IMR-90 (cell line): ENCODE data around the gene CAMKMT. TPM values are rescaled to one million over a fixed set of nuclear protein-coding genes. Genes with fewer than 3 reads are reported as not detected.

Source experiments
- ATAC-seq: fragments of 200-7000 bp; cut with Tn5 transposase; 2 replicates; pipeline ENCODE4 v1.9.1; 2020; ENCODE audit warnings: low read depth, mild to moderate bottlenecking, moderate library complexity
- BruUV-seq: library from RNA; stranded (reverse); fragments of 400-500 nt; replicated peaks from 2 replicates; lab custom pipeline; 2021; lab: Mats Ljungman, UMichigan
- CTCF ChIA-PET: fragments of 300-600 bp; formaldehyde crosslinking; extraction: SDS; loops from one replicate; lab custom pipeline; 2021; ENCODE audit warnings: antibody characterized with exemption; lab: Yijun Ruan, JAX
- POLR2A ChIA-PET: fragments of 300-600 bp; sonication (Branson Sonifier 250); formaldehyde crosslinking; loops from one replicate; lab custom pipeline; 2022; ENCODE audit warnings: antibody characterized with exemption; ENCODE audit not compliant: unreplicated experiment; lab: Charles Lee
- DNase-seq: peaks from one replicate; pipeline ENCODE4 v3.0.0; 2013
- H2AFZ ChIP-seq: replicated peaks from 2 replicates; pipeline ENCODE3; 2013; ENCODE audit warnings: low read length, mild to moderate bottlenecking; ENCODE audit not compliant: poor library complexity
- H2AK5ac ChIP-seq: 2 replicates; pipeline ENCODE4 v1.6.1; 2013; ENCODE audit warnings: low read depth, low read length, inconsistent platforms
- H2AK9ac ChIP-seq: replicated peaks from 2 replicates; pipeline ENCODE3; 2013; ENCODE audit warnings: mild to moderate bottlenecking, low read depth, low read length, moderate library complexity; ENCODE audit not compliant: poor library complexity
- H2BK120ac ChIP-seq: 2 replicates; pipeline ENCODE4 v1.6.1; 2013; ENCODE audit warnings: low read depth, low read length, inconsistent platforms
- H2BK15ac ChIP-seq: 3 replicates; pipeline ENCODE4 v1.6.1; 2013; ENCODE audit warnings: low read depth, low read length, inconsistent platforms
- H2BK20ac ChIP-seq: 2 replicates; pipeline ENCODE4 v1.6.1; 2013; ENCODE audit warnings: low read depth, mild to moderate bottlenecking, inconsistent platforms, low read length, moderate library complexity
- H2BK5ac ChIP-seq: 2 replicates; pipeline ENCODE4 v1.6.1; 2013; ENCODE audit warnings: mild to moderate bottlenecking, low read depth, low read length, inconsistent platforms; ENCODE audit not compliant: poor library complexity, severe bottlenecking
- H3K14ac ChIP-seq: replicated peaks from 2 replicates; pipeline ENCODE4 v1.6.1; 2013; ENCODE audit warnings: low read depth, low read length, inconsistent platforms
- H3K18ac ChIP-seq: 2 replicates; pipeline ENCODE4 v1.6.1; 2013; ENCODE audit warnings: low read depth, low read length, control low read depth
- H3K23ac ChIP-seq: 2 replicates; pipeline ENCODE4 v1.6.1; 2013; ENCODE audit warnings: low read depth, low read length, inconsistent platforms
- H3K27ac ChIP-seq: 2 replicates; pipeline ENCODE4 v1.5.1; 2013; ENCODE audit warnings: mild to moderate bottlenecking, control low read depth, low read length; ENCODE audit not compliant: insufficient read depth
- H3K27me3 ChIP-seq: 2 replicates; pipeline ENCODE4 v1.6.1; 2013; ENCODE audit warnings: low read length; ENCODE audit not compliant: control insufficient read depth, insufficient read depth
- H3K36me3 ChIP-seq: 2 replicates; pipeline ENCODE4 v1.6.1; 2013; ENCODE audit warnings: low read length, mixed read lengths; ENCODE audit not compliant: control insufficient read depth, insufficient read depth
- H3K4ac ChIP-seq: 2 replicates; pipeline ENCODE4 v1.6.1; 2013; ENCODE audit warnings: low read depth, low read length, inconsistent platforms
- H3K4me1 ChIP-seq: 2 replicates; pipeline ENCODE4 v1.6.1; 2013; ENCODE audit warnings: low read length, mixed read lengths; ENCODE audit not compliant: control insufficient read depth, insufficient read depth
- H3K4me2 ChIP-seq: 2 replicates; pipeline ENCODE4 v1.6.1; 2013; ENCODE audit warnings: low read depth, mild to moderate bottlenecking, control low read depth, low read length, moderate library complexity
- H3K4me3 ChIP-seq: 2 replicates; pipeline ENCODE4 v1.5.1; 2013; ENCODE audit warnings: low read depth, mild to moderate bottlenecking, control low read depth, low read length, moderate library complexity; ENCODE audit not compliant: insufficient read depth
- H3K56ac ChIP-seq: 2 replicates; pipeline ENCODE4 v1.6.1; 2013; ENCODE audit warnings: low read length, inconsistent platforms; ENCODE audit not compliant: insufficient read depth; ENCODE audit errors: extremely low read depth
- H3K79me1 ChIP-seq, 2 experiments: 2 replicates each; pipeline ENCODE4 v1.6.1; 2013; ENCODE audit warnings: low read length in 2 of 2, inconsistent platforms in 1 of 2, low read depth in 1 of 2
- H3K9ac ChIP-seq: 2 replicates; pipeline ENCODE4 v1.6.1; 2013; ENCODE audit warnings: low read depth, low read length, control low read depth
- H3K9me1 ChIP-seq: 2 replicates; pipeline ENCODE4 v1.6.1; 2013; ENCODE audit warnings: low read length, inconsistent platforms; ENCODE audit not compliant: insufficient read depth
- H3K9me3 ChIP-seq: 2 replicates; pipeline ENCODE4 v1.6.1; 2013; ENCODE audit warnings: low read length; ENCODE audit not compliant: control insufficient read depth, insufficient read depth
- H4K20me1 ChIP-seq: 2 replicates; pipeline ENCODE4 v1.6.1; 2013; ENCODE audit warnings: low read length, inconsistent platforms; ENCODE audit not compliant: insufficient read depth
- H4K5ac ChIP-seq: 2 replicates; pipeline ENCODE4 v1.6.1; 2013; ENCODE audit warnings: mild to moderate bottlenecking, low read depth, low read length, control low read depth
- H4K8ac ChIP-seq, 2 experiments: 2 replicates each; pipeline ENCODE4 v1.6.1; 2013; ENCODE audit warnings: low read depth in 2 of 2, low read length in 2 of 2, control low read depth in 1 of 2, inconsistent platforms in 1 of 2
- H4K91ac ChIP-seq: 2 replicates; pipeline ENCODE4 v1.6.1; 2013; ENCODE audit warnings: low read depth, low read length, inconsistent platforms; ENCODE audit not compliant: insufficient read depth
- BHLHE40 ChIP-seq: fragments of 150-350 bp; IDR thresholded peaks from 2 replicates; pipeline ENCODE4 v1.6.1; 2016; ENCODE audit warnings: mild to moderate bottlenecking, low read depth, low read length
- CHD1 ChIP-seq: IDR thresholded peaks from 2 replicates; pipeline ENCODE4 v1.6.1; 2012; ENCODE audit warnings: low read depth, low read length, improper control_type of control experiment
- ELK1 ChIP-seq: fragments of 150-350 bp; IDR thresholded peaks from 2 replicates; pipeline ENCODE4 v1.6.1; 2016; ENCODE audit warnings: low read depth, mild to moderate bottlenecking, low read length, moderate library complexity, borderline replicate concordance
- FOS ChIP-seq: fragments of 150-350 bp; IDR thresholded peaks from 2 replicates; pipeline ENCODE4 v1.6.1; 2016; ENCODE audit warnings: low read depth, low read length
- MAFK ChIP-seq: IDR thresholded peaks from 2 replicates; pipeline ENCODE4 v1.6.1; 2012; ENCODE audit warnings: low read depth, low read length, improper control_type of control experiment
- MAZ ChIP-seq: IDR thresholded peaks from 2 replicates; pipeline ENCODE4 v1.6.1; 2012; ENCODE audit warnings: low read depth, mild to moderate bottlenecking, low read length, improper control_type of control experiment, moderate library complexity, borderline replicate concordance
- MXI1 ChIP-seq: IDR thresholded peaks from 2 replicates; pipeline ENCODE4 v1.6.1; 2012; ENCODE audit warnings: low read depth, mild to moderate bottlenecking, low read length, moderate library complexity, borderline replicate concordance
- NFE2L2 ChIP-seq: fragments of 150-350 bp; IDR thresholded peaks from 2 replicates; pipeline ENCODE4 v1.6.1; 2016; ENCODE audit warnings: low read depth, mild to moderate bottlenecking, low read length
- POLR2A ChIP-seq: IDR thresholded peaks from 2 replicates; pipeline ENCODE4 v1.6.1; 2012; ENCODE audit warnings: mild to moderate bottlenecking, low read depth, low read length
- RAD21 ChIP-seq: IDR thresholded peaks from 2 replicates; pipeline ENCODE4 v1.6.1; 2012; ENCODE audit warnings: low read length, improper control_type of control experiment
- RCOR1 ChIP-seq: IDR thresholded peaks from 2 replicates; pipeline ENCODE4 v1.6.1; 2012; ENCODE audit warnings: mild to moderate bottlenecking, low read length, improper control_type of control experiment; ENCODE audit not compliant: insufficient replicate concordance
- RFX5 ChIP-seq: IDR thresholded peaks from 2 replicates; pipeline ENCODE4 v1.8.0; 2012; ENCODE audit warnings: low read depth, mild to moderate bottlenecking, low read length, moderate library complexity
- SMC3 ChIP-seq: fragments of 150-350 bp; IDR thresholded peaks from 2 replicates; pipeline ENCODE4 v1.6.1; 2016; ENCODE audit warnings: low read depth, mild to moderate bottlenecking, antibody characterized with exemption, low read length, moderate library complexity
- USF2 ChIP-seq: fragments of 150-350 bp; IDR thresholded peaks from 2 replicates; pipeline ENCODE4 v1.6.1; 2017; ENCODE audit warnings: mild to moderate bottlenecking, antibody characterized with exemption, low read length, low read depth
- WGBS, 2 experiments: methylation state at CpG; one replicate each; pipeline versions ENCODE4 v1.1.5 to v1.1.7; 2013; ENCODE audit warnings: missing lambda C conversion rate in 2 of 2; ENCODE audit not compliant: insufficient read length in 1 of 2; ENCODE audit errors: extremely low coverage in 2 of 2; 5-methylcytosine and 5-hydroxymethylcytosine counted together
- dilution Hi-C: fragments of 300-500 bp; cut with HindIII; formaldehyde crosslinking; loops from one replicate; pipeline ENCODE4 v1.14.3; 2018; ENCODE audit warnings: low sequenced_read_pairs; ENCODE audit not compliant: unreplicated experiment
- in situ Hi-C: fragments of 300-500 bp; cut with MboI; formaldehyde crosslinking; loops from 3 replicates; pipeline ENCODE4 v1.14.3; 2019; ENCODE audit warnings: low sequenced_read_pairs, inconsistent platforms, mixed read lengths
- intact Hi-C: fragments of 100-400 bp; cut with micrococcal nuclease; formaldehyde crosslinking; loops from 2 replicates; pipeline ENCODE4 v1.10.0; 2022
- polyA plus RNA-seq, 3 experiments: library from polyadenylated mRNA; depleted of rRNA; stranded (reverse); fragments of >200 nt; gene quantifications; 2 replicates each; pipeline ENCODE4 v1.2.3, GENCODE V29; 2012; ENCODE audit warnings: low replicate concordance in 1 of 3
- total RNA-seq: library from RNA; depleted of rRNA; stranded (reverse); fragments of >200 nt; gene quantifications from 2 replicates; pipeline ENCODE4 v1.2.3, GENCODE V29; 2012

CAMKMT gene
- total and polyA plus RNA-seq, 2 of the 4 experiments (the other 2 are of a cell fraction), result 4.4 to 6.8 TPM

GRCh38 chr2:44718431-44718830 lies 356.7 kb downstream of the CAMKMT start:
- Histone ChIP-seq H4K8ac (no peak overlapping the region), H3K4me3 (no peak overlapping the region), H4K20me1 (no peaks in the 10 kb centered on the region), H3K56ac (no peak overlapping the region), H3K9ac (no peak overlapping the region), H2BK120ac (no peak overlapping the region), H2BK20ac (no peak overlapping the region), H2AFZ (no peak overlapping the region), H3K4ac (no peak overlapping the region), H3K4me1 (no peaks in the 10 kb centered on the region), H3K79me1 (no peaks in the 10 kb centered on the region), H3K14ac (no peak overlapping the region), H3K18ac (no peak overlapping the region), H3K9me1 (no peaks in the 10 kb centered on the region), H3K23ac (no peak overlapping the region), H3K36me3 (no peaks in the 10 kb centered on the region), H2AK9ac (no peak overlapping the region), H3K9me3 (no peaks in the 10 kb centered on the region), H2AK5ac (no peak overlapping the region), H2BK5ac (no peak overlapping the region), H2BK15ac (no peak overlapping the region), H3K27me3 (no peaks in the 10 kb centered on the region), H3K27ac (no peak overlapping the region), H4K91ac (no peak overlapping the region), H3K4me2 (no peak overlapping the region), H4K5ac (no peak overlapping the region)
- no peak for DNase-seq
- no TSS peak for BruUV-seq
- CTCF ChIA-PET, result interaction anchor here (0.6 to 1.8 kb wide), 3 partner anchors 11 to 398 kb away, joined by 3 to 10 read pairs (median 4); no protein-coding TSS in a partner anchor
- WGBS, 2 experiments, result no CpG with 5 or more reads among the region's 3 CpGs
- POLR2A ChIA-PET, result no interaction called here
- dilution Hi-C loops, result no loop called here
- intact Hi-C loops, result loop anchor here (10.0 kb wide), 1 partner anchor 474 kb away; no protein-coding TSS in a partner anchor
- ATAC-seq, result no peak
- in situ Hi-C loops, result no loop called here
- TF ChIP-seq RCOR1 (no peak), POLR2A (no peak), FOS (no peak), BHLHE40 (no peak), MXI1 (no peak), NFE2L2 (no peak), RAD21 (no peak), RFX5 (no peak), MAZ (no peak), SMC3 (no peak), ELK1 (no peak), MAFK (no peak), CHD1 (no peak), USF2 (no peak)
